Liver (tissue), 3 donors: ENCODE results near the gene MOV10.

ENCODE experiments used
- CTCF ChIP-seq: fragments of 150-350 bp; IDR thresholded peaks from 2 replicates; pipeline ENCODE4 v1.5.1; 2017; ENCODE audit warnings: improper control_type of control experiment, low read depth, low read length; ENCODE audit not compliant: missing input control
- FOXA1 ChIP-seq: IDR thresholded peaks from 2 replicates; pipeline ENCODE4 v1.6.1; 2016; ENCODE audit warnings: antibody characterized with exemption
- GABPA ChIP-seq, 2 donors: IDR thresholded peaks in 1 of 2; conservative IDR thresholded peaks in 1 of 2; 2 replicates each; pipeline ENCODE4 v1.6.1; 2016; ENCODE audit warnings: antibody characterized with exemption in 2 of 2, mild to moderate bottlenecking in 1 of 2, moderate library complexity in 1 of 2
- HNF4A ChIP-seq, 2 donors: conservative IDR thresholded peaks; 2 replicates each; pipeline ENCODE4 v1.6.1; 2016; ENCODE audit warnings: antibody characterized with exemption in 2 of 2, mild to moderate bottlenecking in 2 of 2
- MAX ChIP-seq: IDR thresholded peaks from 2 replicates; pipeline ENCODE4 v1.6.1; 2016; ENCODE audit warnings: antibody characterized with exemption
- RAD21 ChIP-seq, 2 donors: IDR thresholded peaks; 2 replicates each; pipeline ENCODE4 v1.6.1; 2016; ENCODE audit warnings: antibody characterized with exemption in 2 of 2, mild to moderate bottlenecking in 2 of 2
- REST ChIP-seq: IDR thresholded peaks from 2 replicates; pipeline ENCODE4 v1.6.1; 2016; ENCODE audit warnings: antibody characterized with exemption, mild to moderate bottlenecking
- RXRA ChIP-seq, 2 donors: IDR thresholded peaks; 2 replicates each; pipeline ENCODE4 v1.6.1; 2017 to 2018; ENCODE audit warnings: antibody characterized with exemption in 2 of 2, mild to moderate bottlenecking in 1 of 2
- YY1 ChIP-seq: IDR thresholded peaks from 2 replicates; pipeline ENCODE4 v1.6.1; 2016; ENCODE audit warnings: antibody characterized with exemption, mild to moderate bottlenecking
- donor health status: healthy.
- donor health status: healthy.

- TF ChIP-seq CTCF, result no peak
- TF ChIP-seq YY1, result no peak
- no peak for TF ChIP-seq REST
- TF ChIP-seq HNF4A (conservative IDR thresholded peaks at IDR 0.05), result no peak
- TF ChIP-seq RAD21 (IDR thresholded peaks at IDR 0.05), result no peak
- TF ChIP-seq RXRA (IDR thresholded peaks at IDR 0.05), result no peak
- no peak for TF ChIP-seq FOXA1
- no peak for TF ChIP-seq GABPA (IDR thresholded peaks at IDR 0.05 in 1 of 2, conservative IDR thresholded peaks at IDR 0.05 in 1 of 2)
- TF ChIP-seq MAX, result no peak
Observed at GRCh38 chr1:112702067-112702395, 27.6 kb downstream of the MOV10 start.
